IMR-90 (cell line): ENCODE data around the gene PLA2G2F. TPM values are rescaled to one million over a fixed set of nuclear protein-coding genes. Genes with fewer than 3 reads are reported as not detected.

ENCODE experiments used
- ATAC-seq: fragments of 200-7000 bp; cut with Tn5 transposase; 2 replicates; pipeline ENCODE4 v1.9.1; 2020; ENCODE audit warnings: low read depth, mild to moderate bottlenecking, moderate library complexity
- BruUV-seq: library from RNA; stranded (reverse); fragments of 400-500 nt; replicated peaks from 2 replicates; lab custom pipeline; 2021; lab: Mats Ljungman, UMichigan
- CTCF ChIA-PET: fragments of 300-600 bp; formaldehyde crosslinking; extraction: SDS; loops from one replicate; lab custom pipeline; 2021; ENCODE audit warnings: antibody characterized with exemption; lab: Yijun Ruan, JAX
- POLR2A ChIA-PET: fragments of 300-600 bp; sonication (Branson Sonifier 250); formaldehyde crosslinking; loops from one replicate; lab custom pipeline; 2022; ENCODE audit warnings: antibody characterized with exemption; ENCODE audit not compliant: unreplicated experiment; lab: Charles Lee
- DNase-seq: peaks from one replicate; pipeline ENCODE4 v3.0.0; 2013
- H2AFZ ChIP-seq: replicated peaks from 2 replicates; pipeline ENCODE3; 2013; ENCODE audit warnings: low read length, mild to moderate bottlenecking; ENCODE audit not compliant: poor library complexity
- H2AK5ac ChIP-seq: 2 replicates; pipeline ENCODE4 v1.6.1; 2013; ENCODE audit warnings: low read depth, low read length, inconsistent platforms
- H2AK9ac ChIP-seq: replicated peaks from 2 replicates; pipeline ENCODE3; 2013; ENCODE audit warnings: mild to moderate bottlenecking, low read depth, low read length, moderate library complexity; ENCODE audit not compliant: poor library complexity
- H2BK120ac ChIP-seq: 2 replicates; pipeline ENCODE4 v1.6.1; 2013; ENCODE audit warnings: low read depth, low read length, inconsistent platforms
- H2BK15ac ChIP-seq: 3 replicates; pipeline ENCODE4 v1.6.1; 2013; ENCODE audit warnings: low read depth, low read length, inconsistent platforms
- H2BK20ac ChIP-seq: 2 replicates; pipeline ENCODE4 v1.6.1; 2013; ENCODE audit warnings: low read depth, mild to moderate bottlenecking, inconsistent platforms, low read length, moderate library complexity
- H2BK5ac ChIP-seq: 2 replicates; pipeline ENCODE4 v1.6.1; 2013; ENCODE audit warnings: mild to moderate bottlenecking, low read depth, low read length, inconsistent platforms; ENCODE audit not compliant: poor library complexity, severe bottlenecking
- H3K14ac ChIP-seq: replicated peaks from 2 replicates; pipeline ENCODE4 v1.6.1; 2013; ENCODE audit warnings: low read depth, low read length, inconsistent platforms
- H3K18ac ChIP-seq: 2 replicates; pipeline ENCODE4 v1.6.1; 2013; ENCODE audit warnings: low read depth, low read length, control low read depth
- H3K23ac ChIP-seq: 2 replicates; pipeline ENCODE4 v1.6.1; 2013; ENCODE audit warnings: low read depth, low read length, inconsistent platforms
- H3K27ac ChIP-seq: 2 replicates; pipeline ENCODE4 v1.5.1; 2013; ENCODE audit warnings: mild to moderate bottlenecking, control low read depth, low read length; ENCODE audit not compliant: insufficient read depth
- H3K27me3 ChIP-seq: 2 replicates; pipeline ENCODE4 v1.6.1; 2013; ENCODE audit warnings: low read length; ENCODE audit not compliant: control insufficient read depth, insufficient read depth
- H3K36me3 ChIP-seq: 2 replicates; pipeline ENCODE4 v1.6.1; 2013; ENCODE audit warnings: low read length, mixed read lengths; ENCODE audit not compliant: control insufficient read depth, insufficient read depth
- H3K4ac ChIP-seq: 2 replicates; pipeline ENCODE4 v1.6.1; 2013; ENCODE audit warnings: low read depth, low read length, inconsistent platforms
- H3K4me1 ChIP-seq: 2 replicates; pipeline ENCODE4 v1.6.1; 2013; ENCODE audit warnings: low read length, mixed read lengths; ENCODE audit not compliant: control insufficient read depth, insufficient read depth
- H3K4me2 ChIP-seq: 2 replicates; pipeline ENCODE4 v1.6.1; 2013; ENCODE audit warnings: low read depth, mild to moderate bottlenecking, control low read depth, low read length, moderate library complexity
- H3K4me3 ChIP-seq: 2 replicates; pipeline ENCODE4 v1.5.1; 2013; ENCODE audit warnings: low read depth, mild to moderate bottlenecking, control low read depth, low read length, moderate library complexity; ENCODE audit not compliant: insufficient read depth
- H3K56ac ChIP-seq: 2 replicates; pipeline ENCODE4 v1.6.1; 2013; ENCODE audit warnings: low read length, inconsistent platforms; ENCODE audit not compliant: insufficient read depth; ENCODE audit errors: extremely low read depth
- H3K79me1 ChIP-seq, 2 experiments: 2 replicates each; pipeline ENCODE4 v1.6.1; 2013; ENCODE audit warnings: low read length in 2 of 2, inconsistent platforms in 1 of 2, low read depth in 1 of 2
- H3K9ac ChIP-seq: 2 replicates; pipeline ENCODE4 v1.6.1; 2013; ENCODE audit warnings: low read depth, low read length, control low read depth
- H3K9me1 ChIP-seq: 2 replicates; pipeline ENCODE4 v1.6.1; 2013; ENCODE audit warnings: low read length, inconsistent platforms; ENCODE audit not compliant: insufficient read depth
- H3K9me3 ChIP-seq: 2 replicates; pipeline ENCODE4 v1.6.1; 2013; ENCODE audit warnings: low read length; ENCODE audit not compliant: control insufficient read depth, insufficient read depth
- H4K20me1 ChIP-seq: 2 replicates; pipeline ENCODE4 v1.6.1; 2013; ENCODE audit warnings: low read length, inconsistent platforms; ENCODE audit not compliant: insufficient read depth
- H4K5ac ChIP-seq: 2 replicates; pipeline ENCODE4 v1.6.1; 2013; ENCODE audit warnings: mild to moderate bottlenecking, low read depth, low read length, control low read depth
- H4K8ac ChIP-seq, 2 experiments: 2 replicates each; pipeline ENCODE4 v1.6.1; 2013; ENCODE audit warnings: low read depth in 2 of 2, low read length in 2 of 2, control low read depth in 1 of 2, inconsistent platforms in 1 of 2
- H4K91ac ChIP-seq: 2 replicates; pipeline ENCODE4 v1.6.1; 2013; ENCODE audit warnings: low read depth, low read length, inconsistent platforms; ENCODE audit not compliant: insufficient read depth
- CTCF ChIP-seq: conservative IDR thresholded peaks from 2 replicates; pipeline ENCODE4 v1.5.1; 2012; ENCODE audit warnings: mild to moderate bottlenecking, low read depth, low read length, improper control_type of control experiment
- MAZ ChIP-seq: IDR thresholded peaks from 2 replicates; pipeline ENCODE4 v1.6.1; 2012; ENCODE audit warnings: low read depth, mild to moderate bottlenecking, low read length, improper control_type of control experiment, moderate library complexity, borderline replicate concordance
- MXI1 ChIP-seq: IDR thresholded peaks from 2 replicates; pipeline ENCODE4 v1.6.1; 2012; ENCODE audit warnings: low read depth, mild to moderate bottlenecking, low read length, moderate library complexity, borderline replicate concordance
- POLR2A ChIP-seq: IDR thresholded peaks from 2 replicates; pipeline ENCODE4 v1.6.1; 2012; ENCODE audit warnings: mild to moderate bottlenecking, low read depth, low read length
- RAD21 ChIP-seq: IDR thresholded peaks from 2 replicates; pipeline ENCODE4 v1.6.1; 2012; ENCODE audit warnings: low read length, improper control_type of control experiment
- RFX5 ChIP-seq: IDR thresholded peaks from 2 replicates; pipeline ENCODE4 v1.8.0; 2012; ENCODE audit warnings: low read depth, mild to moderate bottlenecking, low read length, moderate library complexity
- WGBS, 2 experiments: methylation state at CpG; one replicate each; pipeline versions ENCODE4 v1.1.5 to v1.1.7; 2013; ENCODE audit warnings: missing lambda C conversion rate in 2 of 2; ENCODE audit not compliant: insufficient read length in 1 of 2; ENCODE audit errors: extremely low coverage in 2 of 2; 5-methylcytosine and 5-hydroxymethylcytosine counted together
- dilution Hi-C: fragments of 300-500 bp; cut with HindIII; formaldehyde crosslinking; loops from one replicate; pipeline ENCODE4 v1.14.3; 2018; ENCODE audit warnings: low sequenced_read_pairs; ENCODE audit not compliant: unreplicated experiment
- in situ Hi-C: fragments of 300-500 bp; cut with MboI; formaldehyde crosslinking; loops from 3 replicates; pipeline ENCODE4 v1.14.3; 2019; ENCODE audit warnings: low sequenced_read_pairs, inconsistent platforms, mixed read lengths
- intact Hi-C: fragments of 100-400 bp; cut with micrococcal nuclease; formaldehyde crosslinking; loops from 2 replicates; pipeline ENCODE4 v1.10.0; 2022
- polyA plus RNA-seq, 3 experiments: library from polyadenylated mRNA; depleted of rRNA; stranded (reverse); fragments of >200 nt; gene quantifications; 2 replicates each; pipeline ENCODE4 v1.2.3, GENCODE V29; 2012; ENCODE audit warnings: low replicate concordance in 1 of 3
- total RNA-seq: library from RNA; depleted of rRNA; stranded (reverse); fragments of >200 nt; gene quantifications from 2 replicates; pipeline ENCODE4 v1.2.3, GENCODE V29; 2012
- TF ChIP-seq, protein P1 (sequence below): fragments of 150-350 bp; IDR thresholded peaks from 2 replicates; pipeline ENCODE4 v1.6.1; 2017; ENCODE audit warnings: mild to moderate bottlenecking, antibody characterized with exemption, low read length, low read depth

PLA2G2F gene
- total and polyA plus RNA-seq, 2 of the 4 experiments (the other 2 are of a cell fraction): not detected

DNA sequence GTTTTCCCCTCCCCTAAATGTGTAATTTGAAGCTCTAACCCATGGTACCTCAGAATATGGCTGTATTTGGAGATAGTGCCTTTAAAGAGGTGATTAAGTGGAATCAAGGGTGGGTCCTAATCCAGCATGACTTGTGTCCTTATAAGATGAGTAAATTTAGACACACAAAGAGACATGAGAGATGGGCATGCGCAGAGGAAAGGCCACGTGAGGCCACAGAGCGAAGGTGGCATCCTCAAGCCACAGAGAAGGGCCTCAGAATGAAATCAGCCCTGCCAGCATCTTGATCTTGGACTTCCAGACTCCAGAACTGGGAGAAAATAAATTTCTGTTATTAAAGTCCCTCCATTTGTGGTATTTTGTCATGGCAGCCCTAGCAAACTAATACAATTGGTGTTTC is 2.9 kb upstream of the PLA2G2F start:
- POLR2A ChIA-PET: no interaction called here
- Histone ChIP-seq H2AK9ac (no peak overlapping the region), H3K14ac (no peak overlapping the region), H2AK5ac (no peak overlapping the region), H3K9me1 (0 out of 2 replicates have a peak, but pooled peaks cover 3% of the 10 kb centered on the region), H3K27me3 (peaks cover 1% of the 10 kb centered on the region), H3K9me3 (no peaks in the 10 kb centered on the region), H2BK15ac (no peak overlapping the region), H2BK5ac (no peak overlapping the region), H3K56ac (no peak overlapping the region), H3K23ac (no peak overlapping the region), H3K18ac (no peak overlapping the region), H2AFZ (no peak overlapping the region), H3K4me2 (no peak overlapping the region), H3K79me1 (no peaks in the 10 kb centered on the region), H3K27ac (no peak overlapping the region), H4K8ac (no peak overlapping the region), H3K4me3 (no peak overlapping the region), H2BK120ac (no peak overlapping the region), H3K4me1 (no peaks in the 10 kb centered on the region), H3K36me3 (no peaks in the 10 kb centered on the region), H4K20me1 (no peaks in the 10 kb centered on the region), H3K9ac (no peak overlapping the region), H3K4ac (no peak overlapping the region), H4K5ac (no peak overlapping the region), H4K91ac (no peak overlapping the region), H2BK20ac (no peak overlapping the region)
- CTCF ChIA-PET: no interaction called here
- BruUV-seq: no TSS peak
- in situ Hi-C loops (no loop called here), intact Hi-C loops (no loop called here), dilution Hi-C loops (no loop called here)
- DNase-seq: no peak
- ATAC-seq: no peak
- TF ChIP-seq RFX5 (no peak), POLR2A (no peak), MXI1 (no peak), RAD21 (no peak), MAZ (no peak), CTCF (no peak)
- TF ChIP-seq, protein P1, sequence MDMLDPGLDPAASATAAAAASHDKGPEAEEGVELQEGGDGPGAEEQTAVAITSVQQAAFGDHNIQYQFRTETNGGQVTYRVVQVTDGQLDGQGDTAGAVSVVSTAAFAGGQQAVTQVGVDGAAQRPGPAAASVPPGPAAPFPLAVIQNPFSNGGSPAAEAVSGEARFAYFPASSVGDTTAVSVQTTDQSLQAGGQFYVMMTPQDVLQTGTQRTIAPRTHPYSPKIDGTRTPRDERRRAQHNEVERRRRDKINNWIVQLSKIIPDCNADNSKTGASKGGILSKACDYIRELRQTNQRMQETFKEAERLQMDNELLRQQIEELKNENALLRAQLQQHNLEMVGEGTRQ: no peak
- WGBS, 2 experiments: 76% methylated on average over 3 of the region's 3 CpGs; no CpG with 5 or more reads in 1 of the 2 experiments
